H1 (cell line): ENCODE data around the gene PAEP.

Experiments
- CTCF ChIP-seq, 3 experiments: IDR thresholded peaks; 1 replicate in 2 of 3; 2 replicates in 1 of 3; pipeline versions ENCODE4 v1.5.1 to v1.6.1; 2011; ENCODE audit warnings: low read length in 3 of 3, mild to moderate bottlenecking in 3 of 3, inconsistent platforms in 2 of 3, low read depth in 1 of 3, moderate library complexity in 1 of 3; ENCODE audit not compliant: insufficient read depth in 1 of 3; ENCODE audit errors: control extremely low read depth in 1 of 3
- EP300 ChIP-seq, 2 experiments: IDR thresholded peaks; 1 replicate in 1 of 2; 2 replicates in 1 of 2; pipeline ENCODE4 v1.6.1; 2011 to 2012; ENCODE audit warnings: low read depth in 2 of 2, low read length in 2 of 2, mild to moderate bottlenecking in 2 of 2, borderline replicate concordance in 1 of 2, inconsistent platforms in 1 of 2, moderate library complexity in 1 of 2
- EZH2 ChIP-seq: fragments of 200-600 bp; sonication (generic); IDR thresholded peaks from 2 replicates; pipeline ENCODE4 v1.7.1; 2012; ENCODE audit warnings: low read depth, mild to moderate bottlenecking, moderate library complexity, low read length, inconsistent platforms; ENCODE audit not compliant: severe bottlenecking
- POLR2A ChIP-seq, 2 experiments: IDR thresholded peaks; 1 replicate in 1 of 2; 2 replicates in 1 of 2; pipeline ENCODE4 v1.6.1; 2011; ENCODE audit warnings: low read depth in 2 of 2, low read length in 2 of 2, mild to moderate bottlenecking in 2 of 2; ENCODE audit errors: control extremely low read depth in 1 of 2
- RNF2 ChIP-seq: fragments of 200-900, 300-1000 bp; sonication (generic); IDR thresholded peaks from 2 replicates; pipeline ENCODE4 v1.7.1; 2016; ENCODE audit warnings: borderline replicate concordance, low read depth, mild to moderate bottlenecking, antibody characterized with exemption, low read length; ENCODE audit not compliant: poor library complexity, severe bottlenecking; ENCODE audit errors: missing control alignments
- SP1 ChIP-seq: IDR thresholded peaks from 2 replicates; pipeline ENCODE4 v1.6.1; 2011; ENCODE audit warnings: low read depth, low read length
- SUZ12 ChIP-seq: fragments of 200-600 bp; sonication (generic); IDR thresholded peaks from 2 replicates; pipeline ENCODE4 v1.6.1; 2012; ENCODE audit warnings: mild to moderate bottlenecking, inconsistent platforms, low read length, moderate library complexity, mixed read lengths

GRCh38 chr9:135608999-135609317, 47.4 kb downstream of the PAEP start:
- TF ChIP-seq POLR2A (IDR thresholded peaks at IDR 0.05; ENCODE audit: control extremely low read depth in 1 of 2, low read depth in 2 of 2, low read length in 2 of 2): no peak
- no peak for TF ChIP-seq CTCF (IDR thresholded peaks at IDR 0.05; ENCODE audit: control extremely low read depth in 1 of 3, insufficient read depth in 1 of 3, low read depth in 1 of 3, low read length in 3 of 3)
- TF ChIP-seq SUZ12: no peak
- TF ChIP-seq EP300 (IDR thresholded peaks at IDR 0.05; ENCODE audit: borderline replicate concordance in 1 of 2, low read depth in 2 of 2, low read length in 2 of 2): no peak
- TF ChIP-seq RNF2: no peak
- no peak for TF ChIP-seq EZH2
- no peak for TF ChIP-seq SP1
